H1 (cell line): ENCODE results near the gene KLKB1. TPM values are rescaled to one million over a fixed set of nuclear protein-coding genes. Genes with fewer than 3 reads are reported as not detected.

Experiments used
- CTCF ChIA-PET: fragments of 300-600 bp; sonication (Branson Sonifier 250); formaldehyde crosslinking; loops from one replicate; lab custom pipeline; 2021; ENCODE audit not compliant: partially characterized antibody; lab: Charles Lee
- POLR2A ChIA-PET: fragments of 300-600 bp; sonication (Branson Sonifier 250); formaldehyde crosslinking; loops from one replicate; lab custom pipeline; 2021; ENCODE audit warnings: inconsistent platforms; ENCODE audit not compliant: partially characterized antibody; lab: Charles Lee
- DNase-seq, 2 experiments: peaks; one replicate each; pipeline versions ENCODE4 v3.0.0 to v3.0.0-alpha.2; 2010 to 2022; ENCODE audit warnings: low spot score in 2 of 2, low read depth in 1 of 2, mixed read lengths in 1 of 2
- FAIRE-seq: peaks from 2 replicates; lab custom pipeline; 2011; peaks lifted over from hg19 to GRCh38; lab: Jason Lieb, UNC
- H2AFZ ChIP-seq: 2 replicates; pipeline ENCODE4 v1.8.1; 2012; ENCODE audit warnings: low read length, inconsistent platforms
- H2AK5ac ChIP-seq: 2 replicates; pipeline ENCODE4 v1.6.1; 2013; ENCODE audit warnings: low read depth, low read length
- H2BK120ac ChIP-seq: replicated peaks from 2 replicates; pipeline ENCODE3; 2013; ENCODE audit warnings: low read depth, low read length, inconsistent platforms
- H2BK12ac ChIP-seq: 2 replicates; pipeline ENCODE4 v1.6.1; 2013; ENCODE audit warnings: low read depth, low read length
- H2BK15ac ChIP-seq: 2 replicates; pipeline ENCODE4 v1.6.1; 2013; ENCODE audit warnings: low read length
- H2BK20ac ChIP-seq: 2 replicates; pipeline ENCODE4 v1.6.1; 2013; ENCODE audit warnings: low read length
- H2BK5ac ChIP-seq: 2 replicates; pipeline ENCODE4 v1.6.1; 2013; ENCODE audit warnings: low read depth, low read length
- H3K14ac ChIP-seq: 2 replicates; pipeline ENCODE4 v1.6.1; 2013; ENCODE audit warnings: inconsistent platforms; ENCODE audit not compliant: insufficient read length
- H3K18ac ChIP-seq: 2 replicates; pipeline ENCODE4 v1.6.1; 2013; ENCODE audit warnings: low read length; ENCODE audit errors: extremely low read depth
- H3K23ac ChIP-seq: 2 replicates; pipeline ENCODE4 v1.6.1; 2013; ENCODE audit warnings: inconsistent platforms; ENCODE audit not compliant: insufficient read length
- H3K23me2 ChIP-seq: 2 replicates; pipeline ENCODE4 v1.6.1; 2013; ENCODE audit warnings: low read depth, low read length
- H3K27ac ChIP-seq: 2 replicates; pipeline ENCODE4 v1.6.1; 2011; ENCODE audit warnings: low read depth, low read length, inconsistent platforms
- H3K27me3 ChIP-seq, 4 experiments: replicated peaks in 1 of 4; 1 replicate in 1 of 4; 2 replicates in 3 of 4; pipeline versions ENCODE4 v1.6.1 to v1.8.1; 2011 to 2013; ENCODE audit warnings: low read length in 3 of 4, mild to moderate bottlenecking in 3 of 4, inconsistent platforms in 2 of 4, mixed read lengths in 2 of 4, moderate library complexity in 1 of 4; ENCODE audit not compliant: control insufficient read depth in 3 of 4, insufficient read depth in 3 of 4; ENCODE audit errors: extremely low read depth in 1 of 4
- H3K36me3 ChIP-seq, 4 experiments: 2 replicates each; pipeline versions ENCODE4 v1.6.1 to v1.8.1; 2011 to 2013; ENCODE audit warnings: mild to moderate bottlenecking in 4 of 4, low read length in 3 of 4, moderate library complexity in 2 of 4, control low read depth in 1 of 4, inconsistent platforms in 1 of 4; ENCODE audit not compliant: insufficient read depth in 4 of 4, control insufficient read depth in 2 of 4
- H3K4ac ChIP-seq: replicated peaks from 2 replicates; pipeline ENCODE3; 2013; ENCODE audit warnings: low read length, low read depth, mixed read lengths, inconsistent platforms; ENCODE audit not compliant: insufficient read length
- H3K4me1 ChIP-seq, 4 experiments: replicated peaks in 1 of 4; 1 replicate in 1 of 4; 2 replicates in 3 of 4; pipeline versions ENCODE4 v1.6.1 to v1.8.1; 2011 to 2013; ENCODE audit warnings: low read length in 3 of 4, inconsistent platforms in 2 of 4, mixed read lengths in 1 of 4; ENCODE audit not compliant: insufficient read depth in 4 of 4, control insufficient read depth in 3 of 4
- H3K4me2 ChIP-seq, 2 experiments: 2 replicates each; pipeline versions ENCODE4 v1.6.1 to v1.8.1; 2011 to 2013; ENCODE audit warnings: low read depth in 2 of 2, low read length in 2 of 2, control low read depth in 1 of 2, inconsistent platforms in 1 of 2, mild to moderate bottlenecking in 1 of 2; ENCODE audit not compliant: insufficient read depth in 1 of 2
- H3K4me3 ChIP-seq, 4 experiments: fragments of 200-600, 300-600 bp in 1 of 4; sonication (generic), shearing (Covaris generic), sonication (Bioruptor Twin) in 1 of 4; 2 replicates each; pipeline versions ENCODE4 v1.5.1 to v1.8.1; 2011 to 2016; ENCODE audit warnings: low read length in 4 of 4, low read depth in 3 of 4, control low read depth in 2 of 4, inconsistent platforms in 2 of 4, mild to moderate bottlenecking in 2 of 4, mixed read lengths in 1 of 4, moderate library complexity in 1 of 4; ENCODE audit not compliant: insufficient read depth in 2 of 4; ENCODE audit errors: extremely low read depth in 1 of 4
- H3K56ac ChIP-seq: replicated peaks from 2 replicates; pipeline ENCODE3; 2013; ENCODE audit warnings: low read depth, mild to moderate bottlenecking, mixed read lengths, low read length, inconsistent platforms; ENCODE audit not compliant: insufficient read length
- H3K79me1 ChIP-seq: 2 replicates; pipeline ENCODE4 v1.6.1; 2013; ENCODE audit warnings: low read depth, low read length, control low read depth
- H3K79me2 ChIP-seq, 2 experiments: 2 replicates each; pipeline versions ENCODE4 v1.6.1 to v1.8.1; 2012 to 2013; ENCODE audit warnings: low read length in 2 of 2, mild to moderate bottlenecking in 2 of 2, inconsistent platforms in 1 of 2; ENCODE audit not compliant: insufficient read depth in 2 of 2, control insufficient read depth in 1 of 2
- H3K9ac ChIP-seq, 4 experiments: replicated peaks in 1 of 4; 1 replicate in 1 of 4; 2 replicates in 3 of 4; pipeline versions ENCODE4 v1.6.1 to v1.8.1; 2011 to 2013; ENCODE audit warnings: low read depth in 3 of 4, low read length in 3 of 4, control low read depth in 2 of 4, mild to moderate bottlenecking in 2 of 4, moderate library complexity in 2 of 4, inconsistent platforms in 1 of 4; ENCODE audit errors: extremely low read depth in 1 of 4
- H3K9me3 ChIP-seq, 2 experiments: 2 replicates each; pipeline versions ENCODE4 v1.6.1 to v1.8.1; 2012 to 2013; ENCODE audit warnings: mild to moderate bottlenecking in 2 of 2, moderate library complexity in 2 of 2, control low read depth in 1 of 2, inconsistent platforms in 1 of 2, low read depth in 1 of 2, low read length in 1 of 2, mixed read lengths in 1 of 2; ENCODE audit not compliant: insufficient read depth in 2 of 2
- H4K20me1 ChIP-seq, 2 experiments: replicated peaks in 1 of 2; 2 replicates each; pipeline versions ENCODE3 to v1.8.1; 2011 to 2013; ENCODE audit warnings: inconsistent platforms in 2 of 2, low read length in 2 of 2, mild to moderate bottlenecking in 1 of 2; ENCODE audit not compliant: insufficient read depth in 2 of 2, control insufficient read depth in 1 of 2
- H4K5ac ChIP-seq: 2 replicates; pipeline ENCODE4 v1.6.1; 2013; ENCODE audit warnings: low read length, low read depth, mixed read lengths, inconsistent platforms; ENCODE audit not compliant: insufficient read length
- H4K8ac ChIP-seq: 2 replicates; pipeline ENCODE4 v1.8.0; 2013; ENCODE audit warnings: mild to moderate bottlenecking, moderate library complexity, low read length, inconsistent platforms; ENCODE audit not compliant: insufficient read depth; ENCODE audit errors: extremely low read depth
- H4K91ac ChIP-seq: replicated peaks from 2 replicates; pipeline ENCODE3; 2013; ENCODE audit warnings: low read length, mixed read lengths, inconsistent platforms; ENCODE audit not compliant: insufficient read length
- ASH2L ChIP-seq: fragments of 200-600, 300-600 bp; sonication (generic); IDR thresholded peaks from one replicate; pipeline ENCODE4 v1.7.1; 2017; ENCODE audit warnings: low read length
- BCL11A ChIP-seq, 2 experiments: IDR thresholded peaks; one replicate each; pipeline ENCODE4 v1.6.1; 2011; ENCODE audit warnings: low read depth in 2 of 2, low read length in 2 of 2, mild to moderate bottlenecking in 2 of 2
- CEBPB ChIP-seq: IDR thresholded peaks from 2 replicates; pipeline ENCODE4 v1.6.1; 2012; ENCODE audit warnings: low read depth, low read length
- HDAC2 ChIP-seq, 2 experiments: fragments of 300-600 bp in 1 of 2; sonication (generic) in 1 of 2; IDR thresholded peaks; 2 replicates each; pipeline ENCODE4 v1.6.1; 2011 to 2012; ENCODE audit warnings: low read depth in 2 of 2, low read length in 2 of 2, mild to moderate bottlenecking in 2 of 2, moderate library complexity in 2 of 2, borderline replicate concordance in 1 of 2, inconsistent platforms in 1 of 2
- KDM4A ChIP-seq: IDR thresholded peaks from one replicate; pipeline ENCODE4 v1.7.1; 2012; ENCODE audit warnings: low read depth, mild to moderate bottlenecking, moderate library complexity, low read length, inconsistent platforms; ENCODE audit not compliant: severe bottlenecking
- MAFK ChIP-seq: IDR thresholded peaks from 2 replicates; pipeline ENCODE4 v1.6.1; 2012; ENCODE audit warnings: low read depth, mild to moderate bottlenecking, improper control_type of control experiment, low read length
- PHF8 ChIP-seq: fragments of 200-600 bp; sonication (generic); conservative IDR thresholded peaks from 2 replicates; pipeline ENCODE4 v1.7.1; 2012; ENCODE audit warnings: low read depth, mild to moderate bottlenecking, inconsistent platforms, low read length, moderate library complexity
- RFX5 ChIP-seq: IDR thresholded peaks from 2 replicates; pipeline ENCODE4 v1.6.1; 2011; ENCODE audit warnings: low read depth, low read length, improper control_type of control experiment, borderline replicate concordance
- SAP30 ChIP-seq: fragments of 300-600 bp; sonication (generic); IDR thresholded peaks from 2 replicates; pipeline ENCODE4 v1.7.1; 2012; ENCODE audit warnings: low read length, moderate library complexity, mild to moderate bottlenecking, inconsistent platforms; ENCODE audit not compliant: insufficient read depth, insufficient replicate concordance
- SIX5 ChIP-seq: IDR thresholded peaks from 2 replicates; pipeline ENCODE4 v1.6.1; 2011; ENCODE audit warnings: mild to moderate bottlenecking, low read depth, low read length
- TBP ChIP-seq: IDR thresholded peaks from 2 replicates; pipeline ENCODE4 v1.6.1; 2011; ENCODE audit warnings: low read depth, low read length, improper control_type of control experiment
- WGBS, 2 experiments: shearing (Covaris generic) in 1 of 2; methylation state at CpG; one replicate each; pipeline versions ENCODE4 v1.1.6 to v1.1.7; 2013 to 2015; ENCODE audit warnings: low lambda C conversion rate in 2 of 2, mixed read lengths in 2 of 2, inconsistent platforms in 1 of 2, low coverage in 1 of 2, missing lambda C conversion rate in 1 of 2; ENCODE audit not compliant: insufficient replicate concordance in 2 of 2, insufficient coverage in 1 of 2, insufficient read length in 1 of 2; ENCODE audit errors: extremely low coverage in 1 of 2, missing lambda C conversion rate in 1 of 2; 5-methylcytosine and 5-hydroxymethylcytosine counted together
- polyA plus RNA-seq, 7 experiments: library from polyadenylated mRNA; depleted of rRNA in 3 of 7; stranded (reverse) in 5 of 7; unstranded in 2 of 7; fragments of >200 nt in 5 of 7; fragments of 200-250 nt in 2 of 7; gene quantifications; 1 replicate in 5 of 7; 2 replicates in 1 of 7; 4 replicates in 1 of 7; pipeline versions ENCODE4 v1.2.1 to v1.2.3, GENCODE V29; 2011 to 2013; ENCODE audit warnings: missing spikeins in 2 of 7, mixed read lengths in 2 of 7
- total RNA-seq: library from RNA; stranded (reverse); fragmentation: NEBNext Ultra II Directional; extraction: Animal tissue kit (Norgen Biotek cat#: 25700); gene quantifications from 2 replicates; pipeline ENCODE4 v1.2.1, GENCODE V29; 2021
- TF ChIP-seq, protein P1 (sequence below): IDR thresholded peaks from 2 replicates; pipeline ENCODE4 v1.6.1; 2012; ENCODE audit warnings: low read length, inconsistent platforms

KLKB1 gene
- total and polyA plus RNA-seq, 2 of the 8 experiments (the other 6 are each of a cell fraction or from before 2014, with no cell fraction given) = 12.0 to 20.9 TPM

- Histone ChIP-seq H2BK15ac (no peak overlapping the region), H2AFZ (peak overlapping the region; percentile 39; the same call in 1 of the 2 replicates)
- CTCF ChIA-PET = interaction anchor here (0.6 to 6.3 kb wide), 20 partner anchors 9 to 443 kb away, joined by 3 to 32 read pairs (median 4); partner anchors contain the start of gene MTNR1A
Measured at GRCh38 chr4:186296481-186296880, 69.2 kb downstream of the KLKB1 start.

More at GRCh38 chr4:186296481-186296880, 69.2 kb downstream of the KLKB1 start:
- Histone ChIP-seq H4K91ac (no peak overlapping the region), H2BK20ac (no peak overlapping the region), H3K27me3 (peaks cover 0 to 5% (median 2%) of the 10 kb centered on the region in 4 experiments; a peak in 3 of 7 replicates), H3K23me2 (peaks cover 6% of the 10 kb centered on the region), H3K18ac (no peak overlapping the region; the same call in 1 of the 2 replicates), H3K27ac (no peak overlapping the region), H2BK120ac (no peak overlapping the region), H3K36me3 (no peaks in the 10 kb centered on the region), H2AK5ac (no peak overlapping the region), H3K4me3 (no peak overlapping the region), H3K4me2 (no peak overlapping the region), H3K79me2 (no peaks in the 10 kb centered on the region), H3K14ac (no peak overlapping the region), H4K8ac (no peak overlapping the region), H3K23ac (no peak overlapping the region), H3K79me1 (no peaks in the 10 kb centered on the region), H3K56ac (no peak overlapping the region), H3K9me3 (no peaks in the 10 kb centered on the region), H4K20me1 (peaks cover 0 to 4% of the 10 kb centered on the region in 2 experiments), H3K9ac (no peak overlapping the region), H3K4ac (no peak overlapping the region), H2BK5ac (no peak overlapping the region; the same call in 1 of the 2 replicates), H3K4me1 (peaks cover 0 to 7% (median 0%) of the 10 kb centered on the region in 4 experiments; a peak in 4 of 7 replicates), H2BK12ac (0 out of 2 replicates have a peak overlapping the region, but pooled peaks have one; percentile 53), H4K5ac (no peak overlapping the region)
- POLR2A ChIA-PET = no interaction called here
- TF ChIP-seq, protein P1, sequence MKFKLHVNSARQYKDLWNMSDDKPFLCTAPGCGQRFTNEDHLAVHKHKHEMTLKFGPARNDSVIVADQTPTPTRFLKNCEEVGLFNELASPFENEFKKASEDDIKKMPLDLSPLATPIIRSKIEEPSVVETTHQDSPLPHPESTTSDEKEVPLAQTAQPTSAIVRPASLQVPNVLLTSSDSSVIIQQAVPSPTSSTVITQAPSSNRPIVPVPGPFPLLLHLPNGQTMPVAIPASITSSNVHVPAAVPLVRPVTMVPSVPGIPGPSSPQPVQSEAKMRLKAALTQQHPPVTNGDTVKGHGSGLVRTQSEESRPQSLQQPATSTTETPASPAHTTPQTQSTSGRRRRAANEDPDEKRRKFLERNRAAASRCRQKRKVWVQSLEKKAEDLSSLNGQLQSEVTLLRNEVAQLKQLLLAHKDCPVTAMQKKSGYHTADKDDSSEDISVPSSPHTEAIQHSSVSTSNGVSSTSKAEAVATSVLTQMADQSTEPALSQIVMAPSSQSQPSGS = no peak
- TF ChIP-seq TBP (no peak), RFX5 (no peak), MAFK (no peak), PHF8 (no peak), SIX5 (no peak), ASH2L (no peak), BCL11A (IDR thresholded peaks at IDR 0.05; ENCODE audit: low read depth in 2 of 2, low read length in 2 of 2) (no peak), CEBPB (no peak), KDM4A (no peak), SAP30 (no peak), HDAC2 (IDR thresholded peaks at IDR 0.05; ENCODE audit: borderline replicate concordance in 1 of 2, low read depth in 2 of 2, low read length in 2 of 2) (no peak)
- DNase-seq (no peak), FAIRE-seq (no peak)
- WGBS, 2 experiments = 76% methylated on average over 4 of the region's 4 CpGs; no CpG with 5 or more reads in 1 of the 2 experiments
